Stimulated activated CD4-positive, alpha-beta T cell treated with anti-CD3 and anti-CD28 coated beads, Interleukin-15, amount 100 ng/mL, for 48 hours (primary cell): Measurements from ENCODE around the gene KLHL6.
"Not testable (repeated sequence)": the region's sequence is repeated elsewhere in the genome, so short reads cannot be mapped to it uniquely, and the experiment has no call there.

Experiments used
- DNase-seq, 2 donors: peaks; one replicate each; pipeline ENCODE4 v3.0.0-alpha.2; 2020; ENCODE audit warnings: low read depth in 2 of 2

The KLHL6 gene

DNA sequence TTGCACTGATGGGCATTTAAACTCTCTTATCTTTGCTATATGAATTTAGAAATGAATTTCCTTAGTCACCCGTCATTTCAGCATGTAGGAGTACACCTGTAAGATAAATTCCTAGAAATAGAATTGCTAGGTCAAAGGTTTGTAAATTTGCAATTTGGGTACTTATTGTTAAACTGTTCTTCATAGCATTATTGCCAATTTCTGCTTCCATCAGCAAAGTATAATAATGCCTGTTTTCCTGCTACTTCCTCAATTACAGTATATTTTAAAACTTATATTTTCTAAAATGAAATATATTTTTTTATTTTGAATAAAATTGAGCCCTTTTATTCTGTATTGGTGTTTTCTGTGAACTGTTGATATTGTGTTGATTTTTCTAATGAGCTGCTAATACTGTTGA, 110.8 kb downstream of the KLHL6 start:
- DNase-seq, result no peak

DNA sequence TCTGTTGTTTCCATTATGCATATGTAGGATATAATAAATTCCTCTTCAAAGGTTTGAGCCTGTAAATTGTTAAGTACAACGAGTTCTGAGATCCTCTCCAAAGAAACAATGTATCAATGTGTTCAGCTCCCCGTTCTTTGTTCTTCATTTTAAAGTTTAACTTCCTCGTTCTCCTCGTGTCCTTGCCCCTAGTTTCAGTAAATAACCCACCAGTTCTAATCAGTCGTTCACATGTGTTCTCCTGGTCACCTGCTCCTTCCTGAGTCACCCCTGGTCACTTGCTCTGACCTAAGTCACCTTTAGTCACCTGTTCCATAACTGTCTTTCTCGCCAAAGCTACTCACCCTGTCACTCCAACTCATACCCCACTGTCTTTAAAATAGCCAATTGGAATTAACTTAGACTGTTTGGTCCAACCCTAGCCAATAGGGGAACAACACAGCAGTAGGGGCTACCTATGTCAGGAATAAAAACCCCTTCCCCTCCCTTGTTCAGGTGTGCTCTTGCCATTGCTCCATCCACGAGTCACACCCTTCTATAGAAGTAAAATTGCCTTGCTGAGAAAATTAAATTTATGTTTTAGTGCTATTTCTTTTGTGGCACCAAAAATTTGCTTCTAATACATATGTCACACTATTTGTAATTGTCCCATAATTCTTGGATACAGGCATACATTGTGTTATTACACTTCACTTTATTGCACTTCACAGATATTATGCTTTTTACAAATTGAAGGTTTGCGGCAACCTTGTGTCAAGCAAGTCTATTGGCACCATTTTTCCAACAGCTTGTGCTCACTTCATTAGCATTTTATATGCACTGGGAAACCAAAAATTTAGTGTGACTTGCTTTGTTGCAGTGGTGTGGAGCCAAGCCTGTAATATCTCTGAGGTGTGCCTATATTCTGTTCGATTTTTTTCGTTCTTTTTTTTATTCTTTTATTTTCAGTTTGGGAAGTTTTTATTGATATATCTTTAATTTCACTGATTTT, 111.8 kb downstream of the KLHL6 start:
- no peak for DNase-seq

- no peak for DNase-seq
Measured at GRCh38 chr3:183442994-183443393, 112.5 kb downstream of the KLHL6 start.

GRCh38 chr3:183440521-183440920, 115.0 kb downstream of the KLHL6 start:
- DNase-seq, result not testable (repeated sequence)

DNA sequence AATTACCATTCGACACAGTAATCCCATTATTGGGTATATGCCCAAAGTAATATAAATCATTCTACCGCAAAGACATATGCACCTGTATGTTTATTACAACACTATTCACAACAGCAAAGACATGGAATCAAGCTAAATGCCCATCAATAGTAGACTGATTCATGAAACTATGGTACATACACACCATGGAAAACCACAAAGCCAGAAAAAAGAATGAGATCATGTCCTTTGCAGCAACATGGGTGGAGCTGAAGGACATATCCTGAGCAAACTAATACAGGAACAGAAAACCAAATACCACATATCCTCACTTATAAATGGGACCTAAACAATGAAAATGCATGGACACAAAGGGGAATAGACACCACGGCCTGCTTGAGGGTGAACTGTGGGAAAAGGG, 116.0 kb downstream of the KLHL6 start:
- no peak for DNase-seq

DNA sequence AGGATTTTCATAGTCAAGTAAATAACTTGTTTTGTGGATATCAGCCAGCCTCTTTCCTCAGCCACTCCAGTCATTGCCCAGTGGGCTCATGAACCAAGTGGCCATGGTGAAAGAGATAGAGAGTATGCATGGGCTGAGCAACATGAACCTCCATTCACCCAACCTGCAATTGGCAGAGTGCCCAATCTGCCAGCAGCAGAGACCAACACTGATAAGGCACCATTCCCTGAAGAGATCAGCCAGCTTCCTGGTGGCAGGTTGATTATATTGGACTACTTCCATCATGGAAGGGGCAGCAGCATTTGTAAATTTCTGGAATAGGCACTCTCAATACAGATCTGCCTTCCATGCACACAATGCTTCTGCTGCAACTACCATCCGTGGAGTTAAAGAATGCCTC, 116.8 kb downstream of the KLHL6 start:
- DNase-seq, result no peak

- no peak for DNase-seq
Measured at GRCh38 chr3:183437666-183438564, 117.6 kb downstream of the KLHL6 start.
